ENCODE data around the gene RDX.

The RDX gene

GRCh38 chr11:110242188-110242587 lies 54.2 kb downstream of the RDX start:
- no peak overlapping the region for H4K8ac ChIP-seq (ENCODE audit: low read length)
- no peak overlapping the region for H4K91ac ChIP-seq (ENCODE audit: low read length)
- no peak overlapping the region for H3K4me3 ChIP-seq (ENCODE audit: insufficient read depth in 1 of 2, low read depth in 1 of 2, low read length in 2 of 2)
- peaks cover 14% of the 10 kb centered on the region for H3K79me1 ChIP-seq (replicated peaks; ENCODE audit: low read length, poor library complexity, severe bottlenecking)
- H2BK5ac ChIP-seq (ENCODE audit: low read depth, low read length, poor library complexity, severe bottlenecking): no peak overlapping the region
- H3K27me3 ChIP-seq (ENCODE audit: control insufficient read depth in 1 of 2, insufficient read depth in 1 of 2, low read length in 2 of 2): no peaks in the 10 kb centered on the region
- H3K9ac ChIP-seq (ENCODE audit: low read length): no peak overlapping the region
- no peak overlapping the region for H3K18ac ChIP-seq (ENCODE audit: low read depth in 1 of 2, low read length in 2 of 2)
- 98% methylated on average over 6 of the region's 7 CpGs for WGBS
- no peak overlapping the region for H3K4ac ChIP-seq (ENCODE audit: low read depth in 1 of 2, low read length in 2 of 2)
- no peaks in the 10 kb centered on the region for H3K9me3 ChIP-seq (ENCODE audit: control insufficient read depth, low read length)
- no peak overlapping the region for H2AFZ ChIP-seq (ENCODE audit: low read depth, low read length)
- H3K23ac ChIP-seq (ENCODE audit: low read length in 2 of 2): no peak overlapping the region
- H3K4me1 ChIP-seq (ENCODE audit: control insufficient read depth, insufficient read depth, low read depth, low read length): no peaks in the 10 kb centered on the region
- H2AK5ac ChIP-seq (ENCODE audit: low read length, severe bottlenecking): no peak overlapping the region
- H3K36me3 ChIP-seq (ENCODE audit: control insufficient read depth in 1 of 2, insufficient read depth in 2 of 2, low read depth in 1 of 2, low read length in 2 of 2): peaks cover 5 to 63% of the 10 kb centered on the region in 2 experiments
- no peak overlapping the region for H2BK15ac ChIP-seq (ENCODE audit: low read depth, poor library complexity, severe bottlenecking)
- H2BK12ac ChIP-seq (ENCODE audit: low read length in 2 of 2): no peak overlapping the region
- H2BK120ac ChIP-seq (ENCODE audit: low read depth, low read length): no peak overlapping the region
- H3K4me2 ChIP-seq (ENCODE audit: low read length, poor library complexity, severe bottlenecking): no peak overlapping the region
- no peak for DNase-seq
- H3K27ac ChIP-seq (ENCODE audit: low read length, poor library complexity, severe bottlenecking): no peak overlapping the region
- H3K14ac ChIP-seq (ENCODE audit: low read length in 2 of 2): no peak overlapping the region

GRCh38 chr11:110235966-110236365 lies 60.4 kb downstream of the RDX start:
- no CpG with 5 or more reads among the region's 1 CpG for WGBS

GRCh38 chr11:110230377-110230776 lies 66.0 kb downstream of the RDX start:
- Histone ChIP-seq H3K23ac (ENCODE audit: low read length in 2 of 2) (no peak overlapping the region), H2BK15ac (ENCODE audit: low read depth, poor library complexity, severe bottlenecking) (no peak overlapping the region), H3K4me2 (ENCODE audit: low read length, poor library complexity, severe bottlenecking) (no peak overlapping the region), H2BK120ac (ENCODE audit: low read depth, low read length) (no peak overlapping the region), H3K4me3 (ENCODE audit: insufficient read depth in 1 of 2, low read depth in 1 of 2, low read length in 2 of 2) (no peak overlapping the region), H3K27me3 (ENCODE audit: control insufficient read depth in 1 of 2, insufficient read depth in 1 of 2, low read length in 2 of 2) (no peaks in the 10 kb centered on the region), H3K14ac (ENCODE audit: low read length in 2 of 2) (no peak overlapping the region), H2BK5ac (ENCODE audit: low read depth, low read length, poor library complexity, severe bottlenecking) (no peak overlapping the region), H3K9me3 (ENCODE audit: control insufficient read depth, low read length) (no peaks in the 10 kb centered on the region), H2AFZ (ENCODE audit: low read depth, low read length) (no peak overlapping the region), H3K36me3 (ENCODE audit: control insufficient read depth in 1 of 2, insufficient read depth in 2 of 2, low read depth in 1 of 2, low read length in 2 of 2) (peaks cover 8 to 70% of the 10 kb centered on the region in 2 experiments), H2BK12ac (ENCODE audit: low read length in 2 of 2) (no peak overlapping the region), H3K4ac (ENCODE audit: low read depth in 1 of 2, low read length in 2 of 2) (no peak overlapping the region), H3K18ac (ENCODE audit: low read depth in 1 of 2, low read length in 2 of 2) (no peak overlapping the region), H3K79me1 (replicated peaks; ENCODE audit: low read length, poor library complexity, severe bottlenecking) (peaks cover 7% of the 10 kb centered on the region), H3K9ac (ENCODE audit: low read length) (no peak overlapping the region), H4K91ac (ENCODE audit: low read length) (no peak overlapping the region), H3K27ac (ENCODE audit: low read length, poor library complexity, severe bottlenecking) (no peak overlapping the region), H3K4me1 (ENCODE audit: control insufficient read depth, insufficient read depth, low read depth, low read length) (no peaks in the 10 kb centered on the region), H2AK5ac (ENCODE audit: low read length, severe bottlenecking) (no peak overlapping the region), H4K8ac (ENCODE audit: low read length) (no peak overlapping the region)
- DNase-seq: no peak
- 100% methylated on average over 1 of the region's 3 CpGs for WGBS

More at GRCh38 chr11:110235966-110236365, 60.4 kb downstream of the RDX start:
- Histone ChIP-seq H4K91ac (ENCODE audit: low read length) (no peak overlapping the region), H3K27ac (ENCODE audit: low read length, poor library complexity, severe bottlenecking) (no peak overlapping the region), H4K8ac (ENCODE audit: low read length) (no peak overlapping the region), H3K79me1 (replicated peaks; ENCODE audit: low read length, poor library complexity, severe bottlenecking) (peaks cover 13% of the 10 kb centered on the region), H3K14ac (ENCODE audit: low read length in 2 of 2) (no peak overlapping the region), H3K23ac (ENCODE audit: low read length in 2 of 2) (no peak overlapping the region), H2BK5ac (ENCODE audit: low read depth, low read length, poor library complexity, severe bottlenecking) (no peak overlapping the region), H3K27me3 (ENCODE audit: control insufficient read depth in 1 of 2, insufficient read depth in 1 of 2, low read length in 2 of 2) (no peaks in the 10 kb centered on the region), H2BK120ac (ENCODE audit: low read depth, low read length) (no peak overlapping the region), H3K4me1 (ENCODE audit: control insufficient read depth, insufficient read depth, low read depth, low read length) (no peaks in the 10 kb centered on the region), H3K18ac (ENCODE audit: low read depth in 1 of 2, low read length in 2 of 2) (no peak overlapping the region), H2AFZ (ENCODE audit: low read depth, low read length) (no peak overlapping the region), H2BK15ac (ENCODE audit: low read depth, poor library complexity, severe bottlenecking) (no peak overlapping the region), H3K4ac (ENCODE audit: low read depth in 1 of 2, low read length in 2 of 2) (no peak overlapping the region), H3K9ac (ENCODE audit: low read length) (no peak overlapping the region), H3K9me3 (ENCODE audit: control insufficient read depth, low read length) (no peaks in the 10 kb centered on the region), H3K4me2 (ENCODE audit: low read length, poor library complexity, severe bottlenecking) (no peak overlapping the region), H2BK12ac (ENCODE audit: low read length in 2 of 2) (no peak overlapping the region), H2AK5ac (ENCODE audit: low read length, severe bottlenecking) (no peak overlapping the region), H3K4me3 (ENCODE audit: insufficient read depth in 1 of 2, low read depth in 1 of 2, low read length in 2 of 2) (no peak overlapping the region), H3K36me3 (ENCODE audit: control insufficient read depth in 1 of 2, insufficient read depth in 2 of 2, low read depth in 1 of 2, low read length in 2 of 2) (peaks cover 13 to 82% of the 10 kb centered on the region in 2 experiments)
- DNase-seq: no peak

- no peaks in the 10 kb centered on the region for H3K9me3 ChIP-seq (ENCODE audit: control insufficient read depth, low read length)
- no peak overlapping the region for H2BK5ac ChIP-seq (ENCODE audit: low read depth, low read length, poor library complexity, severe bottlenecking)
- no peak overlapping the region for H3K14ac ChIP-seq (ENCODE audit: low read length in 2 of 2)
- WGBS: 95% methylated on average over 4 of the region's 4 CpGs
- H2BK120ac ChIP-seq (ENCODE audit: low read depth, low read length): no peak overlapping the region
- no peak overlapping the region for H3K23ac ChIP-seq (ENCODE audit: low read length in 2 of 2)
- H3K36me3 ChIP-seq (ENCODE audit: control insufficient read depth in 1 of 2, insufficient read depth in 2 of 2, low read depth in 1 of 2, low read length in 2 of 2): no peaks in the 10 kb centered on the region
- H3K9ac ChIP-seq (ENCODE audit: low read length): no peak overlapping the region
- H3K4ac ChIP-seq (ENCODE audit: low read depth in 1 of 2, low read length in 2 of 2): no peak overlapping the region
- no peak overlapping the region for H3K4me2 ChIP-seq (ENCODE audit: low read length, poor library complexity, severe bottlenecking)
- H3K18ac ChIP-seq (ENCODE audit: low read depth in 1 of 2, low read length in 2 of 2): no peak overlapping the region
- no peak overlapping the region for H2AK5ac ChIP-seq (ENCODE audit: low read length, severe bottlenecking)
- no peak overlapping the region for H2BK15ac ChIP-seq (ENCODE audit: low read depth, poor library complexity, severe bottlenecking)
- peak overlapping the region; percentile 23 for H4K8ac ChIP-seq (ENCODE audit: low read length)
- no peak for DNase-seq
- H3K79me1 ChIP-seq (replicated peaks; ENCODE audit: low read length, poor library complexity, severe bottlenecking): peaks cover 5% of the 10 kb centered on the region
- no peaks in the 10 kb centered on the region for H3K27me3 ChIP-seq (ENCODE audit: control insufficient read depth in 1 of 2, insufficient read depth in 1 of 2, low read length in 2 of 2)
- H2AFZ ChIP-seq (ENCODE audit: low read depth, low read length): no peak overlapping the region
- H3K4me1 ChIP-seq (ENCODE audit: control insufficient read depth, insufficient read depth, low read depth, low read length): no peaks in the 10 kb centered on the region
- no peak overlapping the region for H4K91ac ChIP-seq (ENCODE audit: low read length)
- no peak overlapping the region for H2BK12ac ChIP-seq (ENCODE audit: low read length in 2 of 2)
- no peak overlapping the region for H3K4me3 ChIP-seq (ENCODE audit: insufficient read depth in 1 of 2, low read depth in 1 of 2, low read length in 2 of 2)
- H3K27ac ChIP-seq (ENCODE audit: low read length, poor library complexity, severe bottlenecking): peak overlapping the region; percentile 1
These were observed 77.2 kb downstream of the RDX start for GRCh38 chr11:110219006-110219785.
